Esophagus (tissue), 2 donors: ENCODE measurements around the gene INHBA. TPM values are rescaled to one million over a fixed set of nuclear protein-coding genes. Genes with fewer than 3 reads are reported as not detected.

Experiments
- H3K27ac ChIP-seq, 2 donors: one replicate each; pipeline ENCODE4 v1.5.1; 2013; ENCODE audit warnings: low read depth in 2 of 2, mild to moderate bottlenecking in 2 of 2, inconsistent platforms in 1 of 2, low read length in 1 of 2, moderate library complexity in 1 of 2
- H3K27me3 ChIP-seq, 2 donors: one replicate each; pipeline ENCODE4 v1.6.1; 2013; ENCODE audit warnings: low read length in 2 of 2, control low read depth in 1 of 2, mild to moderate bottlenecking in 1 of 2; ENCODE audit not compliant: insufficient read depth in 2 of 2, control insufficient read depth in 1 of 2
- H3K36me3 ChIP-seq, 2 donors: one replicate each; pipeline ENCODE4 v1.6.1; 2013; ENCODE audit warnings: low read length in 1 of 2; ENCODE audit not compliant: control insufficient read depth in 2 of 2, insufficient read depth in 2 of 2
- H3K4me1 ChIP-seq, 2 donors: one replicate each; pipeline ENCODE4 v1.6.1; 2013; ENCODE audit warnings: low read length in 1 of 2; ENCODE audit not compliant: control insufficient read depth in 2 of 2, insufficient read depth in 2 of 2
- H3K4me3 ChIP-seq, 2 donors: one replicate each; pipeline ENCODE4 v1.5.1; 2013; ENCODE audit warnings: low read length in 2 of 2, mild to moderate bottlenecking in 2 of 2, low read depth in 1 of 2, moderate library complexity in 1 of 2
- H3K9me3 ChIP-seq, 2 donors: one replicate each; pipeline ENCODE4 v1.6.1; 2013; ENCODE audit warnings: mild to moderate bottlenecking in 2 of 2, low read depth in 1 of 2, low read length in 1 of 2, moderate library complexity in 1 of 2; ENCODE audit not compliant: control insufficient read depth in 2 of 2, insufficient read depth in 1 of 2
- WGBS, 2 donors: extraction: QIAGEN DNeasy Blood & Tissue Kit; methylation state at CpG; one replicate each; pipeline ENCODE4 v1.1.7; 2013; 5-methylcytosine and 5-hydroxymethylcytosine counted together
- polyA plus RNA-seq, 2 donors: library from polyadenylated mRNA; stranded (reverse); fragments of 200-250 nt; gene quantifications; one replicate each; pipeline ENCODE4 v1.2.3, GENCODE V29; 2013
- donor health status: healthy with polysubstance abuse.
- donor health status: Bipolar disorder and iron deficiency.

The INHBA gene
- polyA plus RNA-seq, 2 donors: 0.42 to 0.61 TPM

DNA sequence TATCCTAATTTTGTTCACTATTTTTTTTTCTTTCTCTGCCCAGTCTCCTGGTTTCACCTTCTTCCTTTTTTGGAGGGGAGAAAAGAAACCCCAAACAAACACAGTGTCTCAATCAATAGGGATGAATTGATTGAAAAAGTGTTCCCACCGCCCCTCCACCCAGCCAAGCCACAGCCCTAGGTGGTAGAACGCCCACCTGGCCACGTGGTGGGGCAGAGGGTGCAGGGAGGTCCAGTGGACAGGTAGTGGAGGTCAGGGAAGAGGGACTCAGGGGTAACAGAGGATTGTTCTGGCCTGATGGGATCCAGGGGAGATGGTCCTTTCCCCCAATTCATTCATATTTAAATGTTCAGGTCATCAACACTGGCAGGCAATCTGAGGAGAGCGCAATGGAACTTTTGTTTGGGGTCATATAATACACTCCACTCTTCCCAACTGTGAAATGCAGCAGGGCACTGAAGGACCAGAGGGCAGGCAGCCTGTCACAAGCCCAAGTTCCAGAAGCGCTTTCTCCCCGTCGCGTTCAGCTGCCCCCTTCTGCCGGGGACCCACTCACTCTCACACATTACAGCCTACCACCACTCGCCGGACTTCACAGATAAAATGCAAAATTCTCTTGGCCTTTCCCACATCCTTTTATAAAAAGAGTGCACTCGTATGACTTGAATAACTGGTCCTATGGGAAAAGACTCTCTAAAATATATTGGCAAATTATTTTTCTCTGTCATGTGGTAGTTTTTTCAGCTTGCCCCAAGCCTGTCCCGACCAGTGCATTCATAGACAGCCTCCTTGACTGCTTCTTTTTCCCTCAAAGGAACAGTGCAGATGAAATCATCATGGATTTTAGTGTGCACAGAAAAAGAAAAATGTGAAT lies 1.6 kb downstream of the INHBA start:
- H3K27ac ChIP-seq: peak overlapping the region; percentile 42 to 56
- H3K4me1 ChIP-seq: peaks cover 5 to 10% of the 10 kb centered on the region in 2 donors
- WGBS, 2 donors: 46 to 52% methylated on average over 13 of the region's 13 CpGs
- H3K36me3 ChIP-seq: no peaks in the 10 kb centered on the region
- H3K4me3 ChIP-seq: no peak overlapping the region
- no peaks in the 10 kb centered on the region for H3K9me3 ChIP-seq
- H3K27me3 ChIP-seq: no peaks in the 10 kb centered on the region

DNA sequence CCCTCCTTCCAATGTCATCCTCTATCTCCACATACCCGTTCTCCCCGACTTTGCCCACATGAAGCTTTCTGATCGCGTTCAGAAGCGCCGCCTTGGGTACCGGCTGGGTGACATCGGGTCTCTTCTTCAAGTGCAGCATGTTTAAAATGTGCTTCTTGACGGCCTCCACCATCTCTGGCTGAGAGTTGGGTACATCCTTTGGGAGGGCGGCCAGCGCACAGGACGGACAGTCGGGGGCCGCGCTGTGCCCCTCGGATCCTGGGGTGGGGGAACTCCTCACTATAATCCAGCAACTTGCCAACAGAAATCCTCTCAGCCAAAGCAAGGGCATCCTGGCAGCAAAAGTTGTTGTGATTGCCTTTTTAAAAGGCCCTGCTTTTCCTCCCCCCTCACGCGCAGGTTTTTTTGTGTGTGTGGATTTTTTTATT lies 2.8 kb downstream of the INHBA start:
- H3K36me3 ChIP-seq: no peaks in the 10 kb centered on the region
- peak overlapping the region; percentile 48 to 72 for H3K27ac ChIP-seq
- H3K4me1 ChIP-seq: peaks cover 0 to 9% of the 10 kb centered on the region in 2 donors
- 3 to 4% methylated on average over 18 of the region's 18 CpGs for WGBS, 2 donors
- no peaks in the 10 kb centered on the region for H3K9me3 ChIP-seq
- no peaks in the 10 kb centered on the region for H3K27me3 ChIP-seq
- H3K4me3 ChIP-seq: peak overlapping the region; percentile 30 to 48

DNA sequence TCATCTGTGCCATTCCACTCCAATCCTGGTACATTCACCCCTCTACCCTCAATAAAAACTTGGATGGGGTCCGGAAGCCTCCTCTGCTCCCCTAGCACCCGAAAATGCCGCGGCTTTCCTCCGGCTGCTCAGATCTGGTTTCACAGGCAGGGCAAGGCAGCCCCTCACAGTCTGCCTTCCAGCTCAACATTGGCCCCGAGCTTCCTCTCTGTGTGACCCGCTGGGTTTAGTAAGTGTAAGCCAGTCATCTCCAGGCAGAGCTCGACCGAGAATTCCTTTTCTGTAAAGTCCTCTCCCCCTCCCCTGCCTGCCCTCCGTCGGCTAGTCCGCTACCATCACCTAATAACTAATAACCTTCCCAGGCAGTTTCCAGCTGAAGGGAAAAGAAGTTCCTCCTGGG lies 3.4 kb downstream of the INHBA start:
- H3K36me3 ChIP-seq: no peaks in the 10 kb centered on the region
- H3K27ac ChIP-seq: peak overlapping the region; percentile 47 to 50
- H3K27me3 ChIP-seq: no peaks in the 10 kb centered on the region
- peaks cover 0 to 7% of the 10 kb centered on the region in 2 donors for H3K4me1 ChIP-seq
- 4 to 6% methylated on average over 12 of the region's 12 CpGs for WGBS, 2 donors
- H3K9me3 ChIP-seq: no peaks in the 10 kb centered on the region
- peak overlapping the region; percentile 35 to 48 for H3K4me3 ChIP-seq

DNA sequence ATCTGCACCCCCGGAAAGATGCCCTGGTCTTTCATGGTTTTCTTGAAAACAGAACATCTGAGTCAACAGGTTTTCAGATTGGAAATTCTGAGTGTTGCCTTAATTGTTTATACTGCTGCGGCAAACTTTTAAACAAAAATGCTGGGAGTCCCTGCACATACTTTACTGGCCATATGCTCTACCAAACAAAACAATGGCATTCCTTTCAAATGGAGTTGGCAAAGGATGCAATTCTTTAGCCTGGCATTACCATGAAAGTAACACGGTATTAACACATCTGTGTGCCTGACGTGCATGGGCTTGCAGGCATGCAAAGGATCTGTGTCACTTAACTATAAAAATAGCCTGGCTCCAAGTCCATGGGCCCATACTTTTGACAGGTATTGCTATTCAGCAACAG lies 4.2 kb downstream of the INHBA start:
- Histone ChIP-seq H3K36me3 (no peaks in the 10 kb centered on the region), H3K27me3 (no peaks in the 10 kb centered on the region), H3K4me3 (peak overlapping the region in 1 of 2 donors; percentile 48), H3K4me1 (peaks cover 0 to 7% of the 10 kb centered on the region in 2 donors), H3K27ac (no peak overlapping the region), H3K9me3 (no peaks in the 10 kb centered on the region)
- WGBS, 2 donors: 27 to 40% methylated on average over 4 of the region's 4 CpGs

- Histone ChIP-seq H3K27ac (no peak overlapping the region), H3K4me1 (peaks cover 0 to 7% of the 10 kb centered on the region in 2 donors), H3K4me3 (no peak overlapping the region), H3K36me3 (no peaks in the 10 kb centered on the region), H3K9me3 (no peaks in the 10 kb centered on the region), H3K27me3 (no peaks in the 10 kb centered on the region)
- 76 to 81% methylated on average over 3 of the region's 3 CpGs for WGBS, 2 donors
Measured at GRCh38 chr7:41698114-41698513, 4.8 kb downstream of the INHBA start.

DNA sequence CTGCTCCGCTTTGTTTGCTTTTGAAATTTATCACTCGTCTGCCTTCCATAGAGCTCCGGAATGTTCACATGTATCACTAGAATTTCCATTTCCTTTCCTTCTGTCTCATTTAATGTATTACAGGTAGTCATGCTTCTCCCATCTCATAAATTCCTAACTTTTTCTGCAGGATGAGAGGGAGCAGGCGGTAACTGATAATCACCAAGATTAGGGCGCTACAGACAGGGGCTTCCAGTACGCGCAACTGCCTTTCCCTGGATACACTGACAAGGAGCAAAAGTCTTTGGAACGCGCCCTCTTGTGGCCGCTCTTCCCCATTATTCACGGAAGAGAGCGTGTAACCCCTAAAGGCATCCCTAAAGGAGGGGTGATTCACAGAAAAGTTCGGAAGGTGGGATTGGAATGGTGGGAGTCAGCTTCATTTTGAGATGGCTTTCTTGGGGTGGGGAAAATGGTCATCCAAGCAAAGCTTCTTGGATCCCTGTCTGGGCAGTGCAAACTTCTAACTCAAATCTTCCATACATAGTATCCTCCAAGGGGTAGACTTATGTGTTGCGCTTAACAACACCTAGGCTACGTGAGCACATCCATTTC lies 6.5 kb downstream of the INHBA start:
- Histone ChIP-seq H3K27ac (peak overlapping the region; percentile 24 to 62), H3K36me3 (no peaks in the 10 kb centered on the region), H3K4me3 (peak overlapping the region in 1 of 2 donors; percentile 12), H3K4me1 (peaks cover under 1 to 7% of the 10 kb centered on the region in 2 donors), H3K9me3 (no peaks in the 10 kb centered on the region), H3K27me3 (no peaks in the 10 kb centered on the region)
- 20 to 23% methylated on average over 15 of the region's 15 CpGs for WGBS, 2 donors

DNA sequence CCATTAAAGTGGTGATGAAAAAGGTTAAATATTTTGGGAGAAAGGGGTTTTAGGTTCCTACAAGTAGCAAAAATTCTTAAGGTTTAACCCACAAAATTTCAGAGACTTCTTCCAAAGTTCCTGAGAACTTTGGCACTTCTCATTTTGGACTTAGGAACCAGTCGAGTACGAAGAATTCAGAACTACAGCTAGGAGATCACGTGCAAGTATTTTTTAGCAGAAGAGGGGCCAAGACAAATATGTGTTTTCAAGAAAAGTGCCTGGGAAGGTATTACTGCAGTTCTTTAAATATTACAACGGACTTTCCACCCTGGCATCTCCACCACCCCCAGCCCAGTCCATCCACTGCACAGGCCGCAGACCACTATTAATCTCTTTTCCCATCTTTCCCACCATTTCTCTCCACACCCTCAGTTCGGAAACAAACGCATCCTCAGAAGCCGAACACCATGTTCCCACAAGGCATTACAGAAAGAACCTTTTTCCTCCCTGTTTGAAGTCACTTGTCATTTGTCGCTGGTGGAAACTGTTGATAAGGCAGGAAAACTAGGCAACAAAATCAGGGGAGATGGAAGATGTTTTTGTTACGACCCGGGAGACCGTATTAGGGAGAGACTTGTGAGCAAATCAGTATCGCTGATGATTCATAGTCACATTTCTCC lies 7.1 kb downstream of the INHBA start:
- peak overlapping the region; percentile 24 to 62 for H3K27ac ChIP-seq
- peak overlapping the region in 1 of 2 donors; percentile 12 for H3K4me3 ChIP-seq

GRCh38 chr7:41694495-41694894 lies 8.4 kb downstream of the INHBA start:
- Histone ChIP-seq H3K9me3 (no peaks in the 10 kb centered on the region), H3K36me3 (peaks cover 0 to 3% of the 10 kb centered on the region in 2 donors), H3K4me3 (no peak overlapping the region), H3K27me3 (no peaks in the 10 kb centered on the region), H3K27ac (no peak overlapping the region), H3K4me1 (peaks cover 1 to 2% of the 10 kb centered on the region in 2 donors)
- 86 to 88% methylated on average over 6 of the region's 6 CpGs for WGBS, 2 donors

More for the DNA sequence above, 7.1 kb downstream of the INHBA start:
- H3K4me1 ChIP-seq: peaks cover 2 to 5% of the 10 kb centered on the region in 2 donors
- no peaks in the 10 kb centered on the region for H3K9me3 ChIP-seq
- 46 to 52% methylated on average over 13 of the region's 13 CpGs for WGBS, 2 donors
- H3K36me3 ChIP-seq: no peaks in the 10 kb centered on the region
- no peaks in the 10 kb centered on the region for H3K27me3 ChIP-seq

GRCh38 chr7:41693150-41693997 lies 9.5 kb downstream of the INHBA start:
- Histone ChIP-seq H3K27me3 (no peaks in the 10 kb centered on the region), H3K27ac (peak overlapping the region in 1 of 2 donors; percentile 28), H3K36me3 (peaks cover 0 to 3% of the 10 kb centered on the region in 2 donors), H3K9me3 (no peaks in the 10 kb centered on the region), H3K4me1 (peaks cover 0 to 2% of the 10 kb centered on the region in 2 donors), H3K4me3 (no peak overlapping the region)
- WGBS, 2 donors: 65 to 81% methylated on average over 10 of the region's 10 CpGs
